Adipocyte (in vitro differentiated cells): ENCODE results near the gene TMIGD3.

Source experiments
- DNase-seq: peaks from one replicate; pipeline ENCODE4 v3.0.0-alpha.2; 2015; ENCODE audit warnings: low read depth
- H3K27me3 ChIP-seq: replicated peaks from 2 replicates; pipeline ENCODE4 v1.7.0; 2013; ENCODE audit warnings: mild to moderate bottlenecking, low read length, moderate library complexity; ENCODE audit not compliant: control insufficient read depth, insufficient read depth
- H3K36me3 ChIP-seq: 2 replicates; pipeline ENCODE4 v1.7.0; 2013; ENCODE audit warnings: low read length, mild to moderate bottlenecking, moderate library complexity; ENCODE audit not compliant: control insufficient read depth, insufficient read depth, severe bottlenecking
- H3K4me1 ChIP-seq: 2 replicates; pipeline ENCODE4 v1.7.0; 2013; ENCODE audit warnings: mild to moderate bottlenecking, low read length, moderate library complexity; ENCODE audit not compliant: control insufficient read depth, insufficient read depth
- H3K4me3 ChIP-seq: 2 replicates; pipeline ENCODE4 v1.7.0; 2013; ENCODE audit warnings: mild to moderate bottlenecking, low read length, moderate library complexity
- H3K9ac ChIP-seq: 2 replicates; pipeline ENCODE4 v1.7.0; 2013; ENCODE audit warnings: mild to moderate bottlenecking, low read length, moderate library complexity
- H3K9me3 ChIP-seq: 2 replicates; pipeline ENCODE4 v1.7.0; 2013; ENCODE audit warnings: mild to moderate bottlenecking, low read length, moderate library complexity; ENCODE audit not compliant: control insufficient read depth

The TMIGD3 gene

DNA sequence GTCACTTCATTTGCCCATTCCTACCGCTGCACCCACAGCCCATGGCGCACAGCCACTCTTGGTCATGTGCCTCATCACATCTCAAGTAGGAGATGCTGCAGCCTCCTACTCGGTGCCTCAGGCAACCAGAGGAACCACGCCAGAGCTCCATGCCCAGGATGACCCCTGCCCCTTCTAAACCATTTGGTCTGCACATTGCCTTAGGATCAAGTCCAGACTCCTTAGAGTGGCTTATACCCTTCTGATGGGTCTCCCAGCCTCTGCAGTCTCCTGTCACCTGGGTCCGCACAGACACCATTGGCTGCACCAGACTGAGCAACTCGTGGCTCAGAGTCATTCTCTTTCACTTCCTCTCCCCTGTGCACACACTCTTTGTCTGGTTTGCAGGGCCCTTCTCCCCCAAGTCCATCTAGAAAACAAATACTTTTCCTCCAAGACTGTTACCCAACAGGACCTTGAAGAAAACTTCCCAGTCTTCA is 2.2 kb upstream of the TMIGD3 start:
- Histone ChIP-seq H3K36me3 (no peaks in the 10 kb centered on the region), H3K9me3 (no peaks in the 10 kb centered on the region), H3K9ac (no peak overlapping the region), H3K27me3 (peaks cover 12% of the 10 kb centered on the region), H3K4me3 (no peak overlapping the region), H3K4me1 (peaks cover 29% of the 10 kb centered on the region)
- no peak for DNase-seq

DNA sequence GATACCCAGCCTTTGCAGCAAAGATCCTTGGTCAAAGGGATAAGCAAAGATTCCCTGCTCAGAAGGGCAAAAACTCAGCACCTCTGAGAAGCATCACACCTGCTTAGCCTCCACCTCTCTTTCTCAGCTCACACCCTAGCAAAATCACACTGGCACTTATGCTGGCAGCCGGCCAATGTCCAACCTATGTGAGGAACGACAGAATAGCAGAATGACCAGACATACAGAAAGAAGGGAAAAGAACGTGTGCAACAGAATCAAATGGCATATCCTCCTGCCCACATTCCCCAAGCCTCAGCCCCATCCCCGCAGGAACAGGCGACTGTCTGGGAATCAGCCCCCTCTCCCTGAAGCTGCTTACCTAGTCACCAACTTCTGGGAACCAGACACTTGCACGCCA is 664 bp upstream of the TMIGD3 start:
- Histone ChIP-seq H3K4me1 (peaks cover 15% of the 10 kb centered on the region), H3K36me3 (no peaks in the 10 kb centered on the region), H3K27me3 (peaks cover 22% of the 10 kb centered on the region), H3K9ac (no peak overlapping the region), H3K9me3 (no peaks in the 10 kb centered on the region), H3K4me3 (no peak overlapping the region)
- no peak for DNase-seq

DNA sequence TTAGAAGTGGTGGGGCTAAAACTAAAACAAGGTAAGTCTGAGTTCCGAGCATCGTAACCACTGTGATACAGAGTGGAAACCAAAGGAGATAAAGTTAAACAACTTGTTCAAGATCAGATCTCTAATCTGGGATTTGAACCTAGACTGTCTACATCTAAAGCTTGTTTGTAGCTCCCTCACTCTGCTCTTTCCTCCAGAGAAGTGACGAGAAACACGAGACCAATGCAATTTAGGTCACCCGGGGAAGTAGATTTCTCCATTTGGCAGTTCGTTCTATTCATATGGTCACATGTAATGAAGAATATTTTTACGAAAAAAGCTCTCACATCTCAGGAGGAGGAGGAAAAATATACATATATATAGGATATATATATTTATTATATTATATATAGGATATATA is 1.8 kb downstream of the TMIGD3 start:
- Histone ChIP-seq H3K9me3 (no peaks in the 10 kb centered on the region), H3K4me3 (no peak overlapping the region), H3K9ac (no peak overlapping the region), H3K36me3 (no peaks in the 10 kb centered on the region), H3K27me3 (peaks cover 22% of the 10 kb centered on the region), H3K4me1 (no peaks in the 10 kb centered on the region)
- DNase-seq: no peak

DNA sequence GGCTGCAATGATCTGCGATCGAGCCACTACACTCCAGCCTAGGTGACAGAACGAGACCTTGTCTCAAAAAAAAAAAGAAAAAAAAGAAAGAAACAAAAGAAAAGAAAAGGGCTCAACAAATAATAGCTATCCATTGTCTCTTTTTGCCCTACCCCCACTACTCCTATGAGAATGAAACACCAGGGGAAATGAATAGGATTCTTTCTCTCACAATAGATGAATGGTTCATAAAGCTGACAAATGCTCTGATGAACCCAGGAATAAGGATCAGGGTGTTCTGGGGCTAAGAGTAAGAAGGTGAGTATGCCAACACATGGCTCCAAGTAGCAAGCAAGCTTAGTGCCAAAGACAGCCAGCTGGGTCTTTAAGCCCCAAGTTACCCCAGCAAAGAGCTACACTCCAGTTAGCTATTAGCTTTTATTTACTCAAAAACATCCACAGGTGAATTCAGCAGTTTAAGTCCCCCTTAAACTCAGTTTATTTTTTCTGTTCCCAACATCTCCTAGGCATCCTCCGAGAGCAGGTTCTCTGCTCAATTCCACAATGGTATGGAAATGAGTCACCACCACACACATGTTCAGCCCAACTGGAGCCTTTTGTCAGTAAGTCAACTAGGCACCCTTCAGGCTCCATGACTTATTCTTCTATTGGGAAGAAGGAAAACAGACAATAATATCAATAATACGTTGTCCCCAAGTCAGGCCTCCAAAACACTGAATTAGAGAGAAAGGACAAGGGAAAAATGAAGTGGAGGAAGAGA is 4.2 kb downstream of the TMIGD3 start:
- peaks cover 22% of the 10 kb centered on the region for H3K27me3 ChIP-seq
- no peaks in the 10 kb centered on the region for H3K36me3 ChIP-seq
- no peak overlapping the region for H3K9ac ChIP-seq
- no peak for DNase-seq
- H3K9me3 ChIP-seq: peaks cover 13% of the 10 kb centered on the region
- no peaks in the 10 kb centered on the region for H3K4me1 ChIP-seq
- H3K4me3 ChIP-seq: no peak overlapping the region

DNA sequence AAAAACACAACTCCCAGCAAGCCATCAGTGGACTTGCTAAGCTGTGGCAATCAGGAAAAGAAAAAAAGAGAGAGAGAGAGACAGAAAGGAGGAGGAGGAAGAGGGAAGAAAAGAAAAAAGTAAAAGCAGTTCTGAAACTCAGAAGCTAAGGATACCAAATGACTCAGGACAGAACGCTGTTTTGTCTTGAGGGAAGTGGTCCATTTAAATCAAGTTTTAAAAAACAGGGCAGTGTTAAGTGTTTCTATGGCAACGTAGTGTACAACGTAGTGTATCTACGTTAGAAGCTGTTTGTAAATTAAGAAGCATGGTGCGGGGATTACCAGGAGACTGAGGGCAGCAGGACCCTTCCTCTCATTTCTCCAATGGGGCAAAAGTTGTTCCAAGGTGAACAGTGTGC is 5.8 kb downstream of the TMIGD3 start:
- Histone ChIP-seq H3K36me3 (no peaks in the 10 kb centered on the region), H3K4me3 (no peak overlapping the region), H3K9ac (no peak overlapping the region), H3K9me3 (peaks cover 14% of the 10 kb centered on the region), H3K4me1 (no peaks in the 10 kb centered on the region), H3K27me3 (peaks cover 18% of the 10 kb centered on the region)
- no peak for DNase-seq

DNA sequence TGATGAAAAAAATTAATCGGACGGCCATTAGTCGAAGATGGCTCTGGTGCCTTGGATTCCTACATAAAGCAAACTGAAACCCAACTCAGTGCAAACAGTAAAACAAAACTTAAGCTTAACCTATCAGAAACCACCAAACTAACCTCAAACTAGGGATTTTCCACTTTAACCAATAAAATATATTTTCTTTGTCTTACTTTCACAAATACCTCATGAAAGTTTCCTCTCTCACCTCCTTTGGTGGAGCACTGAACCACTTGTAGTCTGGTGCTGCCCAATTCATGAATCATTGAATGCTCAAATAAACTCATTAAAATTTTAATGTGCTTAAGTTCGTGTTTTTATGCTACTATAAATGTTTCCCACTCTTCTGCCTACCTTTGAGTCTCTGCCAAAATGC is 7.0 kb downstream of the TMIGD3 start:
- peaks cover 14% of the 10 kb centered on the region for H3K9me3 ChIP-seq
- H3K4me1 ChIP-seq: no peaks in the 10 kb centered on the region
- no peak overlapping the region for H3K9ac ChIP-seq
- DNase-seq: no peak
- H3K36me3 ChIP-seq: no peaks in the 10 kb centered on the region
- H3K4me3 ChIP-seq: no peak overlapping the region
- peaks cover 18% of the 10 kb centered on the region for H3K27me3 ChIP-seq

DNA sequence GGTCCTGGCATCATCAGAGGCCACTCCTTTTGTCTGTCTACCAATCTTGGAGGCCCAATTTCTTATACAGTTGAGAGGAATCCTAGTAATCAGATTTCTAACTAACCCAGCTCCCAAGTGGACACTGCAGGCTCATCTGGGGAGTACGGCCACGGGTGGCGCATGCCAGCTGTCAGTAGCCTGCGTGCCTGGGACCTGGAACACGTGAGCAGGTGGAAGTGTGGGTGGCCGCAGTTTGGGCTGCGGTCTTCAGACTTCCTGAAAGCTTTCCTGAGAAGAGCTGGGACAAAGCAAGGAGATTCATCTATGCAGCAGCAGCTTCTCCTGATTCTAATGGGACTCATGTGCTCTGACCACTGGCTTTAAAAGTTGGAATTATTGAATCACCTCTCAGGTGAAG is 12.4 kb downstream of the TMIGD3 start:
- Histone ChIP-seq H3K9ac (no peak overlapping the region), H3K4me3 (no peak overlapping the region), H3K4me1 (no peaks in the 10 kb centered on the region), H3K9me3 (peaks cover 9% of the 10 kb centered on the region), H3K27me3 (peaks cover 4% of the 10 kb centered on the region), H3K36me3 (no peaks in the 10 kb centered on the region)
- DNase-seq: no peak

DNA sequence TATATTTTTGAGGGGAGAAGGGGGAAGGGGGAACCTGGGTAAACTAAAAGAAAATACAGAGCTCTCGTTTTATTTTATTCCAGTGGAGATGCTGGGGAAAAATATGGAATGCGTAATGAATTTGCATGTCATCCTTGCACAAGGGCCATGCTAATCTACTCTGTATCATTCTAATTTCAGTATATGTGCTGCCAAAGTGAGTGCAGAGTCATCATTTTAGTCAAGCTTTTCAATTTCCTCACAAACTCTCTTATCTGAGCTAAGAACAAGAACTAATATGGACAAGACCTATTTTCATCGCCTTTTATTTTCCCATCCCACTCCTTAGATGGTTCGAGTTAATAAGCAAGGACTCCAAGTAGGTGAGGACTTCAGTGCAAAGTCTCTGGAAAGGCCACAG is 13.2 kb downstream of the TMIGD3 start:
- H3K9ac ChIP-seq: no peak overlapping the region

DNA sequence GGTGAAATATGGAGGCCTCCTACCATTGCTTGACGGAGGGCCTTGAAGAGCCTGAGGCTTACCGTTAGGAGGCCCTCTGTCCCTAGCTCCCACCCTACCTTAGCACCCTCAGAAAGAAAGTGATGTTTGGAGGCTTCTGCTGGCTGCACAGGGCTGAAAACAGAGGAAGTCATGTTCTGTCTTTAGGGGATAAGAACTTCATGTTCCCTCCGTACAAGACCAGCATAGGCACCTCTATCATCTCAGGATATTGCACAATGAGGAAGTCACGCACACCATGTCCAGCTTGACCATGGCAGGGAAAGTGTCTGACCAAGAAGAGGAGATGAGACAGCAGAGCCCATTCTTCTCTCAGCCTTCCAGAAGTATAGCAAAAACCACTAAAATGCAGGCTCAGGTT is 13.8 kb downstream of the TMIGD3 start:
- no peak for DNase-seq
- no peaks in the 10 kb centered on the region for H3K4me1 ChIP-seq

More for the DNA sequence above, 13.2 kb downstream of the TMIGD3 start:
- Histone ChIP-seq H3K4me1 (no peaks in the 10 kb centered on the region), H3K4me3 (no peak overlapping the region), H3K36me3 (no peaks in the 10 kb centered on the region), H3K27me3 (peaks cover 4% of the 10 kb centered on the region), H3K9me3 (peaks cover 8% of the 10 kb centered on the region)
- DNase-seq: no peak

DNA sequence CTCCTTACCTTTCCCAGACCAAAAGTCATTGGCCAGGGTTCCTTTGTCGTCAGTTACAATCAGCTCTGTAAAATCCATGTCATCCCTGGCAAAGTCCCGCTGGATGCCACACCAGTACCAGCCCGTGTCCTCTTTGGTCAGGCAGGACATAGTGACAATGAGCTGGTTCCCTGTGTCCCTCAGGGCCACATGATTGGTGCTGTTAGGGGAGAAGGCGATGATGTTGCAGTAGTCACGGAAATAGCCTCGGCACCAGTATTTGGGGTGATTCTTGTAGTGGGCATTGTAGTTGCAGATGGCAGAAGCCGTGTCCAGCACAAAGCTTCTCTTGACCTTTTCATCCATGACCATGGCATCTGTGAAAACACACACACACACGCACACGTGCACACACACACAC is 14.8 kb downstream of the TMIGD3 start:
- Histone ChIP-seq H3K9me3 (no peaks in the 10 kb centered on the region), H3K9ac (no peak overlapping the region), H3K4me3 (no peak overlapping the region), H3K27me3 (peaks cover 4% of the 10 kb centered on the region), H3K4me1 (no peaks in the 10 kb centered on the region), H3K36me3 (no peaks in the 10 kb centered on the region)
- DNase-seq: no peak

More for the DNA sequence above, 13.8 kb downstream of the TMIGD3 start:
- no peaks in the 10 kb centered on the region for H3K36me3 ChIP-seq
- peaks cover 4% of the 10 kb centered on the region for H3K27me3 ChIP-seq
- no peak overlapping the region for H3K9ac ChIP-seq
- H3K4me3 ChIP-seq: no peak overlapping the region
- H3K9me3 ChIP-seq: peaks cover 4% of the 10 kb centered on the region

DNA sequence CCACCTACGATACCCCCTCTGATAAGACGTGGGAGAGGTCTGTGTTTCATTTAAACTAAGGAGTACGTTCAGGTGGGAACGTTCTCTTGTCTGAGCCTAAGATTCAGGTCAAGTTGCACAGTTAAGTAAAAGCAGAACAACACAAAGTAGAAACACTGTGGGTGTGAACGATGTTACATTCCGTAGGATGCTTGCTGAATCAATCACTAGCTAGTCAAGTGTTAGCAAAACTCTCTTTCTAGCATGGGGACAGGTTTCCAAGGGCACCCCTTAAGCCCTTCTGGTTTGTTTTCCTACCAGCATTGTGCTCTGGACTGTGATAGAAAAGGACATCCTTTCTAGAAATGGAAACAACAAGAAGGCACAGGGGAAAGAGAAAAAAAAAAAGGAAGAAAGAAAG is 16.3 kb downstream of the TMIGD3 start:
- Histone ChIP-seq H3K27me3 (no peaks in the 10 kb centered on the region), H3K4me3 (no peak overlapping the region), H3K36me3 (no peaks in the 10 kb centered on the region), H3K4me1 (peaks cover 5% of the 10 kb centered on the region), H3K9me3 (no peaks in the 10 kb centered on the region), H3K9ac (no peak overlapping the region)
- DNase-seq: no peak

DNA sequence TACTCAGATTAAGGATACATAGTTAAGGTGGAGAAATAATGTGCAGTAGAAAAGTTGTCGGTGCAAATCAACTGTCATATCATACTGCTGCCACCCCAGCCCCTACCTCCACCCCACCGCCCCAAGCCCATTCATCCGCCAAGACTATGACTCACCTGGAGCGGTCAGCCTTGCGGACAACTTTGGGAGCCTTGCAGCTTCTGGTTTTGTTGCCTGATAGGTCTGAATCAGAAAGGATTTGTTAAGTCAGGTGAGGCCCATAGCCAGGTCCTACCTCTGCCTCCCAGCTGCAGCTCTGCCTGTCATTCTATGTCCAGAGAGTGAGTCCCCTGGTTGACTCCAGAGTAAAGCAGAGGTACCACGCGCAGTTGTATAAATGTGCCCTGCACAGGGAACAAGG is 17.0 kb downstream of the TMIGD3 start:
- Histone ChIP-seq H3K4me1 (peaks cover 5% of the 10 kb centered on the region), H3K4me3 (no peak overlapping the region), H3K9me3 (no peaks in the 10 kb centered on the region), H3K36me3 (no peaks in the 10 kb centered on the region), H3K27me3 (no peaks in the 10 kb centered on the region), H3K9ac (no peak overlapping the region)
- DNase-seq: no peak
